ENCODE data around the gene WFDC1.

The WFDC1 gene

DNA sequence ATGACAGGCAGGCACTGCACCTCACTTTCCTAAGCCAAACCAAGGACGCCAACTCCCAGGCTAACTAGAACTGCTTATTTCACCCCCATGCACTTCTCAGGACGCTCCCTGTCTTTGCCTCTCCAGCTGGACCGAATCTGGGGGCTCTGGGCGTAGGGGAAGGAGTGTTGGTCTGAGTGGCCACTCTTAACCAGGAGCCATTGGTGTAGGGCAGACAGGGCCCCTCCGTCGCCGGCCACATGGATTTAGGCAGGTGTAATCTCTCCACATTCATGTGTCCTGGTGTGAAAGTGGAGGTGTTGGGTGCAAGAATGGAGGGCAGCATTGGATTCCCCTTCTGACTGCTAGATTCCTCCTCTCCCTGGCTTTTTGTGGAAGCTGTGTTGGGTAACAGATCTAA is 83.4 kb downstream of the WFDC1 start:
- DNase-seq (ENCODE audit: low spot score), result no peak

- DNase-seq (ENCODE audit: low spot score), result no peak
Measured at GRCh38 chr16:84378567-84378966, 83.9 kb downstream of the WFDC1 start.

- no peak for DNase-seq (ENCODE audit: low spot score)
Measured at GRCh38 chr16:84379008-84379708, 84.5 kb downstream of the WFDC1 start.
